HepG2 (cell line): ENCODE measurements around the gene ERF. TPM values are rescaled to one million over a fixed set of nuclear protein-coding genes. Genes with fewer than 3 reads are reported as not detected.

Source experiments
- ARID3A ChIP-seq: IDR thresholded peaks from 2 replicates; pipeline ENCODE4 v1.6.1; 2012; ENCODE audit warnings: low read depth, low read length, improper control_type of control experiment
- DR1 ChIP-seq: sonication (generic); formaldehyde crosslinking; IDR thresholded peaks from 2 replicates; pipeline ENCODE4 v1.8.0; 2021; ENCODE audit warnings: mild to moderate bottlenecking, missing genetic modification reagents, inconsistent platforms
- E2F5 ChIP-seq: sonication (generic); formaldehyde crosslinking; conservative IDR thresholded peaks from 2 replicates; pipeline ENCODE4 v1.4.0; 2020; ENCODE audit warnings: missing genetic modification reagents
- MIER3 ChIP-seq: IDR thresholded peaks from 2 replicates; pipeline ENCODE4 v1.6.1; 2016; ENCODE audit warnings: missing compliant biosample characterization, borderline replicate concordance
- MIXL1 ChIP-seq: IDR thresholded peaks from 2 replicates; pipeline ENCODE4 v1.6.1; 2016
- SP5 ChIP-seq: IDR thresholded peaks from 2 replicates; pipeline ENCODE4 v1.6.1; 2016; ENCODE audit warnings: low read depth, borderline replicate concordance
- TEF ChIP-seq: sonication (generic); formaldehyde crosslinking; IDR thresholded peaks from 2 replicates; pipeline ENCODE4 v1.5.0; 2020; ENCODE audit warnings: missing genetic modification reagents
- ZNF350 ChIP-seq: sonication (generic); formaldehyde crosslinking; IDR thresholded peaks from 2 replicates; pipeline ENCODE4 v1.4.0; 2020; ENCODE audit warnings: mild to moderate bottlenecking, low read depth, missing genetic modification reagents, borderline replicate concordance
- ZNF543 ChIP-seq: sonication (generic); formaldehyde crosslinking; IDR thresholded peaks from 2 replicates; pipeline ENCODE4 v1.4.0; 2020; ENCODE audit warnings: mild to moderate bottlenecking, missing genetic modification reagents
- ZNF556 ChIP-seq: sonication (generic); formaldehyde crosslinking; IDR thresholded peaks from 2 replicates; pipeline ENCODE4 v1.4.0; 2020; ENCODE audit warnings: mild to moderate bottlenecking, missing genetic modification reagents, borderline replicate concordance
- ZNF639 ChIP-seq: conservative IDR thresholded peaks from 2 replicates; pipeline ENCODE4 v1.6.1; 2018; ENCODE audit warnings: missing genetic modification reagents
- ZNF710 ChIP-seq: sonication (generic); formaldehyde crosslinking; IDR thresholded peaks from 2 replicates; pipeline ENCODE4 v1.5.0; 2020; ENCODE audit warnings: mild to moderate bottlenecking, missing genetic modification reagents, borderline replicate concordance
- ZNF747 ChIP-seq: sonication (generic); formaldehyde crosslinking; IDR thresholded peaks from 2 replicates; pipeline ENCODE4 v1.8.1; 2023; ENCODE audit warnings: missing genetic modification reagents, mild to moderate bottlenecking, borderline replicate concordance
- ZNF749 ChIP-seq: sonication (generic); formaldehyde crosslinking; IDR thresholded peaks from 2 replicates; pipeline ENCODE4 v1.8.0; 2022; ENCODE audit warnings: mild to moderate bottlenecking, missing genetic modification reagents, moderate library complexity, borderline replicate concordance
- polyA plus RNA-seq, 8 experiments: library from polyadenylated mRNA; depleted of rRNA in 3 of 8; stranded (reverse) in 7 of 8; unstranded in 1 of 8; fragments of >200 nt; fragmentation: Illumina TruSeq in 4 of 8; extraction: Trizol in 4 of 8; gene quantifications; 2 replicates each; pipeline versions ENCODE4 v1.2.1 to v1.2.3, GENCODE V29; 2011 to 2016; ENCODE audit warnings: low read depth in 4 of 8, missing spikeins in 1 of 8, mixed read lengths in 1 of 8; ENCODE audit not compliant: insufficient read depth in 1 of 8
- total RNA-seq, 5 experiments: library from RNA; depleted of rRNA; stranded (reverse); fragments of >200 nt; fragmentation: Illumina TruSeq; extraction: Trizol; gene quantifications; 2 replicates each; pipeline ENCODE4 v1.2.3, GENCODE V29; 2016; ENCODE audit warnings: low read depth in 1 of 5
- TF ChIP-seq, protein P1 (sequence below): sonication (generic); formaldehyde crosslinking; IDR thresholded peaks from 2 replicates; pipeline ENCODE4 v1.5.0; 2020; ENCODE audit warnings: missing genetic modification reagents
- TF ChIP-seq, protein P2 (sequence below): sonication (generic); formaldehyde crosslinking; IDR thresholded peaks from 2 replicates; pipeline ENCODE4 v1.5.0; 2020; ENCODE audit warnings: mild to moderate bottlenecking, low read depth, missing genetic modification reagents, borderline replicate concordance
- TF ChIP-seq, protein P3 (sequence below): sonication (generic); formaldehyde crosslinking; IDR thresholded peaks from 2 replicates; pipeline ENCODE4 v1.4.0; 2020; ENCODE audit warnings: low read depth, mild to moderate bottlenecking, missing genetic modification reagents

Gene ERF
- total and polyA plus RNA-seq, 2 of the 13 experiments (the other 11 are each of a cell fraction or from before 2014, with no cell fraction given) = 67.1 to 69.9 TPM

- TF ChIP-seq ZNF710 (CRISPR knock-in tag) (peak; percentile 75; the same call in 1 of the 2 replicates), ZNF749 (CRISPR knock-in tag) (no peak), SP5 (CRISPR knock-in tag) (peak; percentile 55), TEF (no peak), ZNF543 (peak; percentile 59; the same call in 1 of the 2 replicates), ARID3A (no peak), ZNF639 (no peak; the same call in 1 of the 2 replicates), E2F5 (peak; percentile 89), MIXL1 (CRISPR knock-in tag) (no peak), DR1 (CRISPR knock-in tag) (peak; percentile 58; the same call in 1 of the 2 replicates), MIER3 (CRISPR knock-in tag) (no peak), ZNF556 (CRISPR knock-in tag) (no peak), ZNF747 (CRISPR knock-in tag) (0 out of 2 replicates have a peak, but pooled peaks have one; percentile 24), ZNF350 (CRISPR knock-in tag) (no peak; the same call in 1 of the 2 replicates)
- TF ChIP-seq, protein P1, sequence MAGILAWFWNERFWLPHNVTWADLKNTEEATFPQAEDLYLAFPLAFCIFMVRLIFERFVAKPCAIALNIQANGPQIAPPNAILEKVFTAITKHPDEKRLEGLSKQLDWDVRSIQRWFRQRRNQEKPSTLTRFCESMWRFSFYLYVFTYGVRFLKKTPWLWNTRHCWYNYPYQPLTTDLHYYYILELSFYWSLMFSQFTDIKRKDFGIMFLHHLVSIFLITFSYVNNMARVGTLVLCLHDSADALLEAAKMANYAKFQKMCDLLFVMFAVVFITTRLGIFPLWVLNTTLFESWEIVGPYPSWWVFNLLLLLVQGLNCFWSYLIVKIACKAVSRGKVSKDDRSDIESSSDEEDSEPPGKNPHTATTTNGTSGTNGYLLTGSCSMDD (CRISPR knock-in tag) = no peak
- TF ChIP-seq, protein P2, sequence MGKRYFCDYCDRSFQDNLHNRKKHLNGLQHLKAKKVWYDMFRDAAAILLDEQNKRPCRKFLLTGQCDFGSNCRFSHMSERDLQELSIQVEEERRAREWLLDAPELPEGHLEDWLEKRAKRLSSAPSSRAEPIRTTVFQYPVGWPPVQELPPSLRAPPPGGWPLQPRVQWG (CRISPR knock-in tag) = no peak
- TF ChIP-seq, protein P3, sequence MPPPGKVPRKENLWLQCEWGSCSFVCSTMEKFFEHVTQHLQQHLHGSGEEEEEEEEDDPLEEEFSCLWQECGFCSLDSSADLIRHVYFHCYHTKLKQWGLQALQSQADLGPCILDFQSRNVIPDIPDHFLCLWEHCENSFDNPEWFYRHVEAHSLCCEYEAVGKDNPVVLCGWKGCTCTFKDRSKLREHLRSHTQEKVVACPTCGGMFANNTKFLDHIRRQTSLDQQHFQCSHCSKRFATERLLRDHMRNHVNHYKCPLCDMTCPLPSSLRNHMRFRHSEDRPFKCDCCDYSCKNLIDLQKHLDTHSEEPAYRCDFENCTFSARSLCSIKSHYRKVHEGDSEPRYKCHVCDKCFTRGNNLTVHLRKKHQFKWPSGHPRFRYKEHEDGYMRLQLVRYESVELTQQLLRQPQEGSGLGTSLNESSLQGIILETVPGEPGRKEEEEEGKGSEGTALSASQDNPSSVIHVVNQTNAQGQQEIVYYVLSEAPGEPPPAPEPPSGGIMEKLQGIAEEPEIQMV (CRISPR knock-in tag) = peak; percentile 27; the same call in 1 of the 2 replicates
Observed at GRCh38 chr19:42279902-42280814, 25.2 kb upstream of the ERF start (continued).
